PC-3 (cell line): ENCODE data around the gene SGCG. TPM values are rescaled to one million over a fixed set of nuclear protein-coding genes. Genes with fewer than 3 reads are reported as not detected.

Experiments used
- ATAC-seq: fragments of 200-7000 bp; cut with Tn5 transposase; 2 replicates; pipeline ENCODE4 v1.9.1; 2020; ENCODE audit warnings: mild to moderate bottlenecking, moderate library complexity
- BruUV-seq: library from RNA; stranded (reverse); fragments of 400-500 nt; replicated peaks from 2 replicates; lab custom pipeline; 2021; lab: Mats Ljungman, UMichigan
- CTCF ChIA-PET: fragments of 300-600 bp; sonication (Branson Sonifier 250); formaldehyde crosslinking; loops from one replicate; lab custom pipeline; 2022; ENCODE audit warnings: antibody characterized with exemption; lab: Charles Lee
- POLR2A ChIA-PET: fragments of 300-600 bp; sonication (Branson Sonifier 250); formaldehyde crosslinking; loops from one replicate; lab custom pipeline; 2022; ENCODE audit warnings: antibody characterized with exemption; ENCODE audit not compliant: unreplicated experiment; lab: Charles Lee
- DNase-seq: peaks from one replicate; pipeline ENCODE4 v3.0.0-alpha.2; 2015
- H2AFZ ChIP-seq: fragments of 300-600 bp; sonication (generic); 2 replicates; pipeline ENCODE4 v1.6.0; 2016; ENCODE audit warnings: antibody characterized with exemption, low read length
- H3F3A ChIP-seq: fragments of 300-600 bp; sonication (generic); one replicate; pipeline ENCODE4 v1.6.0; 2017; ENCODE audit warnings: antibody characterized with exemption, low read length, control low read depth, mild to moderate bottlenecking; ENCODE audit not compliant: unreplicated experiment
- H3K27ac ChIP-seq: fragments of 300-600 bp; sonication (generic); 2 replicates; pipeline ENCODE4 v1.5.1; 2016; ENCODE audit warnings: mild to moderate bottlenecking, low read length
- H3K27me3 ChIP-seq: fragments of 300-600 bp; sonication (generic); 2 replicates; pipeline ENCODE4 v1.6.1; 2016; ENCODE audit warnings: low read length, mixed read lengths
- H3K36me3 ChIP-seq: fragments of 300-600 bp; sonication (generic); 2 replicates; pipeline ENCODE4 v1.6.1; 2016; ENCODE audit warnings: low read depth, mixed run types, low read length, mixed read lengths
- H3K4me1 ChIP-seq: fragments of 300-600 bp; sonication (generic); 2 replicates; pipeline ENCODE4 v1.5.1; 2016; ENCODE audit warnings: low read length; ENCODE audit not compliant: insufficient read depth
- H3K4me2 ChIP-seq: fragments of 300-600 bp; sonication (generic); 2 replicates; pipeline ENCODE4 v1.6.0; 2016; ENCODE audit warnings: low read length
- H3K4me3 ChIP-seq: fragments of 300-600 bp; sonication (generic); 2 replicates; pipeline ENCODE4 v1.5.1; 2016; ENCODE audit warnings: mild to moderate bottlenecking, low read length, mixed read lengths
- H3K79me2 ChIP-seq: fragments of 300-600 bp; sonication (generic); 2 replicates; pipeline ENCODE4 v1.6.1; 2017; ENCODE audit warnings: low read length, mixed read lengths
- H3K9ac ChIP-seq: fragments of 300-600 bp; sonication (generic); 2 replicates; pipeline ENCODE4 v1.6.0; 2016; ENCODE audit warnings: mild to moderate bottlenecking, low read length
- H3K9me2 ChIP-seq: fragments of 300-600 bp; sonication (generic); replicated peaks from 2 replicates; pipeline ENCODE4 v1.6.1; 2016; ENCODE audit warnings: mixed run types, low read length, mixed read lengths
- H3K9me3 ChIP-seq: fragments of 300-600 bp; sonication (generic); 2 replicates; pipeline ENCODE4 v1.6.1; 2016; ENCODE audit warnings: low read length, mixed read lengths
- H4K20me1 ChIP-seq: fragments of 300-600 bp; sonication (generic); 2 replicates; pipeline ENCODE4 v1.6.1; 2016; ENCODE audit warnings: low read length, mixed read lengths
- CTCF ChIP-seq: fragments of 300-600 bp; sonication (generic); conservative IDR thresholded peaks from 2 replicates; pipeline ENCODE4 v1.5.1; 2017; ENCODE audit warnings: antibody characterized with exemption, low read depth, mild to moderate bottlenecking, low read length
- EZH2 ChIP-seq: fragments of 300-600 bp; sonication (generic); IDR thresholded peaks from one replicate; pipeline ENCODE4 v1.6.1; 2017; ENCODE audit warnings: antibody characterized with exemption, mild to moderate bottlenecking, low read length; ENCODE audit not compliant: unreplicated experiment
- EZH2phosphoT487 ChIP-seq: fragments of 300-600 bp; sonication (generic); IDR thresholded peaks from 2 replicates; pipeline ENCODE4 v1.6.1; 2018; ENCODE audit warnings: mild to moderate bottlenecking, antibody characterized with exemption, low read length, borderline replicate concordance
- intact Hi-C: fragments of 100-400 bp; cut with micrococcal nuclease; formaldehyde crosslinking; loops from 2 replicates; pipeline ENCODE4 v1.9.0; 2023
- total RNA-seq: library from RNA; depleted of rRNA; stranded (reverse); fragments of >200 nt; gene quantifications from 2 replicates; pipeline ENCODE4 v1.2.3, GENCODE V29; 2014

Gene SGCG
- total RNA-seq, 1 experiment from 2014 or later, result not detected

GRCh38 chr13:23212671-23213070, 31.9 kb downstream of the SGCG start:
- no peaks in the 10 kb centered on the region for H3K4me1 ChIP-seq
- H3F3A ChIP-seq, result no peaks in the 10 kb centered on the region
- intact Hi-C loops, result no loop called here
- POLR2A ChIA-PET, result no interaction called here
- no peak overlapping the region for H2AFZ ChIP-seq
- DNase-seq, result no peak
- no peak overlapping the region for H3K4me3 ChIP-seq
- no peaks in the 10 kb centered on the region for H3K79me2 ChIP-seq
- H4K20me1 ChIP-seq, result no peaks in the 10 kb centered on the region
- no peak for ATAC-seq
- CTCF ChIA-PET, result no interaction called here
- TF ChIP-seq CTCF (no peak), EZH2 (no peak), EZH2phosphoT487 (no peak)
- H3K36me3 ChIP-seq, result no peaks in the 10 kb centered on the region
- H3K4me2 ChIP-seq, result no peak overlapping the region
- H3K9me3 ChIP-seq, result no peaks in the 10 kb centered on the region
- no TSS peak for BruUV-seq
- no peak overlapping the region for H3K27ac ChIP-seq
- H3K27me3 ChIP-seq, result peaks cover 7% of the 10 kb centered on the region; the same call in 1 of the 2 replicates
- no peaks in the 10 kb centered on the region for H3K9me2 ChIP-seq
- H3K9ac ChIP-seq, result no peak overlapping the region

GRCh38 chr13:23231241-23231640, 50.5 kb downstream of the SGCG start:
- POLR2A ChIA-PET, result no interaction called here
- no peak for ATAC-seq
- BruUV-seq, result no TSS peak
- CTCF ChIA-PET, result no interaction called here
- DNase-seq, result no peak
- Histone ChIP-seq H3K9me2 (no peaks in the 10 kb centered on the region), H3K27me3 (peaks cover 30% of the 10 kb centered on the region; the same call in 1 of the 2 replicates), H3K9ac (no peak overlapping the region), H3K4me3 (no peak overlapping the region), H3K4me1 (no peaks in the 10 kb centered on the region), H3K4me2 (no peak overlapping the region), H3F3A (no peaks in the 10 kb centered on the region), H3K36me3 (no peaks in the 10 kb centered on the region), H3K9me3 (no peaks in the 10 kb centered on the region), H3K27ac (no peak overlapping the region), H3K79me2 (no peaks in the 10 kb centered on the region), H2AFZ (no peak overlapping the region), H4K20me1 (no peaks in the 10 kb centered on the region)
- no peak for TF ChIP-seq CTCF
- no peak for TF ChIP-seq EZH2phosphoT487
- TF ChIP-seq EZH2, result no peak
- intact Hi-C loops, result no loop called here

GRCh38 chr13:23235994-23236393, 55.2 kb downstream of the SGCG start:
- H3K4me1 ChIP-seq, result no peaks in the 10 kb centered on the region
- DNase-seq (no peak), ATAC-seq (no peak)
- no TSS peak for BruUV-seq
- peaks cover 31% of the 10 kb centered on the region; the same call in 1 of the 2 replicates for H3K27me3 ChIP-seq
- intact Hi-C loops, result no loop called here
- no peaks in the 10 kb centered on the region for H4K20me1 ChIP-seq
- H3K4me2 ChIP-seq, result no peak overlapping the region
- TF ChIP-seq EZH2phosphoT487 (no peak), CTCF (no peak), EZH2 (no peak)
- H3K27ac ChIP-seq, result no peak overlapping the region
- no peak overlapping the region for H3K9ac ChIP-seq
- H2AFZ ChIP-seq, result no peak overlapping the region
- H3K79me2 ChIP-seq, result no peaks in the 10 kb centered on the region
- H3K4me3 ChIP-seq, result no peak overlapping the region
- no peaks in the 10 kb centered on the region for H3K9me3 ChIP-seq
- POLR2A ChIA-PET, result no interaction called here
- H3F3A ChIP-seq, result no peaks in the 10 kb centered on the region
- no peaks in the 10 kb centered on the region for H3K36me3 ChIP-seq
- no peaks in the 10 kb centered on the region for H3K9me2 ChIP-seq
- CTCF ChIA-PET, result no interaction called here
